B cell (primary cell): Measurements from ENCODE around the gene ZSCAN31. TPM values are rescaled to one million over a fixed set of nuclear protein-coding genes. Genes with fewer than 3 reads are reported as not detected.

Experiments
- ATAC-seq: fragments of 200-7000 bp; cut with Tn5 transposase; one replicate; pipeline ENCODE4 v1.10.0; 2021; ENCODE audit warnings: low read depth, mild to moderate bottlenecking, moderate number of reproducible peaks, moderate library complexity
- CTCF ChIA-PET: fragments of 350-600 bp; sonication (Branson Sonifier 250); formaldehyde crosslinking; loops from one replicate; lab custom pipeline; 2021; ENCODE audit warnings: antibody characterized with exemption, inconsistent platforms; lab: Charles Lee
- POLR2A ChIA-PET: fragments of 350-600 bp; sonication (Branson Sonifier 250); formaldehyde crosslinking; loops from one replicate; lab custom pipeline; 2021; ENCODE audit warnings: antibody characterized with exemption; lab: Charles Lee
- DNase-seq: peaks from one replicate; pipeline ENCODE4 v3.0.0; 2013
- H2AFZ ChIP-seq: 2 replicates; pipeline ENCODE4 v1.6.1; 2012; ENCODE audit warnings: mild to moderate bottlenecking, low read depth, low read length; ENCODE audit not compliant: insufficient read depth, poor library complexity, severe bottlenecking
- H3K27ac ChIP-seq, 2 donors: 1 replicate in 1 of 2; 2 replicates in 1 of 2; pipeline ENCODE4 v1.5.1; 2012 to 2013; ENCODE audit warnings: low read length in 2 of 2, mild to moderate bottlenecking in 2 of 2, moderate library complexity in 1 of 2
- H3K27me3 ChIP-seq, 4 experiments: fragments of 200-600 bp in 1 of 4; sonication (generic) in 1 of 4; replicated peaks in 1 of 4; 1 replicate in 2 of 4; 2 replicates in 2 of 4; pipeline versions ENCODE4 v1.6.1 to v1.7.0; 2013 to 2016; ENCODE audit warnings: low read length in 3 of 4, mild to moderate bottlenecking in 2 of 4, mixed read lengths in 1 of 4, moderate library complexity in 1 of 4; ENCODE audit not compliant: insufficient read depth in 4 of 4, control insufficient read depth in 3 of 4; ENCODE audit errors: control extremely low read depth in 1 of 4
- H3K36me3 ChIP-seq, 2 experiments: replicated peaks in 1 of 2; 1 replicate in 1 of 2; 2 replicates in 1 of 2; pipeline versions ENCODE4 v1.6.1 to v1.7.1; 2013; ENCODE audit warnings: low read length in 1 of 2; ENCODE audit not compliant: insufficient read depth in 2 of 2, control insufficient read depth in 1 of 2; ENCODE audit errors: control extremely low read depth in 1 of 2, extremely low read depth in 1 of 2
- H3K4me1 ChIP-seq, 2 donors: fragments of 200-600 bp in 1 of 2; sonication (generic) in 1 of 2; 1 replicate in 1 of 2; 2 replicates in 1 of 2; pipeline versions ENCODE4 v1.5.1 to v1.6.1; 2013 to 2017; ENCODE audit warnings: low read length in 2 of 2; ENCODE audit not compliant: control insufficient read depth in 2 of 2, insufficient read depth in 2 of 2
- H3K4me2 ChIP-seq: replicated peaks from 2 replicates; pipeline ENCODE3; 2012; ENCODE audit warnings: mild to moderate bottlenecking, low read depth, low read length; ENCODE audit not compliant: poor library complexity, severe bottlenecking
- H3K4me3 ChIP-seq, 5 experiments: fragments of 200-600 bp in 1 of 5; sonication (generic) in 1 of 5; 1 replicate in 3 of 5; 2 replicates in 2 of 5; pipeline versions ENCODE4 v1.5.1 to v1.7.0; 2011 to 2016; ENCODE audit warnings: low read length in 4 of 5, mild to moderate bottlenecking in 4 of 5, low read depth in 2 of 5, control low read depth in 1 of 5, moderate library complexity in 1 of 5; ENCODE audit not compliant: insufficient read depth in 1 of 5; ENCODE audit errors: control extremely low read depth in 1 of 5, extremely low read depth in 1 of 5
- H3K79me2 ChIP-seq: fragments of 200-600 bp; sonication (generic); one replicate; pipeline ENCODE4 v1.6.0; 2016; ENCODE audit warnings: low read length; ENCODE audit not compliant: control insufficient read depth, insufficient read depth
- H3K9ac ChIP-seq: fragments of 200-600 bp; sonication (generic); 2 replicates; pipeline ENCODE4 v1.6.1; 2017; ENCODE audit warnings: mild to moderate bottlenecking, low read length, moderate library complexity
- H3K9me3 ChIP-seq, 3 donors: one replicate each; pipeline versions ENCODE4 v1.6.1 to v1.7.1; 2013; ENCODE audit warnings: low read length in 2 of 3; ENCODE audit not compliant: control insufficient read depth in 2 of 3, insufficient read depth in 1 of 3; ENCODE audit errors: control extremely low read depth in 1 of 3
- H4K20me1 ChIP-seq: 2 replicates; pipeline ENCODE4 v1.6.0; 2012; ENCODE audit warnings: mild to moderate bottlenecking, low read length; ENCODE audit not compliant: insufficient read depth, control insufficient read depth, poor library complexity, severe bottlenecking
- H3K27ac Mint-ChIP-seq: one replicate; pipeline ENCODE4 v1.8.0; 2021; ENCODE audit warnings: mixed read lengths
- H3K27me3 Mint-ChIP-seq: one replicate; pipeline ENCODE4 v1.8.0; 2021; ENCODE audit warnings: mixed read lengths
- H3K4me1 Mint-ChIP-seq: one replicate; pipeline ENCODE4 v1.8.0; 2021; ENCODE audit warnings: mixed read lengths
- H3K4me3 Mint-ChIP-seq: one replicate; pipeline ENCODE4 v1.8.0; 2021; ENCODE audit warnings: mixed read lengths
- H3K9me3 Mint-ChIP-seq: one replicate; pipeline ENCODE4 v1.8.0; 2022; ENCODE audit warnings: mixed read lengths; ENCODE audit not compliant: insufficient read depth
- EZH2 ChIP-seq: IDR thresholded peaks from 2 replicates; pipeline ENCODE4 v1.6.1; 2012; ENCODE audit warnings: borderline replicate concordance, low read depth, mild to moderate bottlenecking, moderate library complexity, low read length; ENCODE audit not compliant: insufficient read depth, poor library complexity, severe bottlenecking
- WGBS: methylation state at CpG from one replicate; pipeline ENCODE4 v1.1.5; 2013; ENCODE audit warnings: missing lambda C conversion rate; ENCODE audit not compliant: insufficient coverage; 5-methylcytosine and 5-hydroxymethylcytosine counted together
- intact Hi-C: fragments of 100-400 bp; cut with micrococcal nuclease; formaldehyde crosslinking; loops from one replicate; pipeline ENCODE4 v1.10.0; 2022
- polyA plus RNA-seq: library from polyadenylated mRNA; depleted of rRNA; stranded (reverse); fragments of >200 nt; gene quantifications from 2 replicates; pipeline ENCODE4 v1.2.3, GENCODE V29; 2012
- total RNA-seq, 2 donors: library from RNA; stranded (reverse); fragments of 120-200 nt in 1 of 2; gene quantifications; 1 replicate in 1 of 2; 2 replicates in 1 of 2; pipeline versions ENCODE4 v1.2.3 to v1.2.4, GENCODE V29; 2013 to 2022
- TF ChIP-seq, protein P1 (sequence below): fragments of 200-600 bp; IDR thresholded peaks from one replicate; pipeline ENCODE4 v1.8.0; 2022; ENCODE audit warnings: antibody characterized with exemption, mild to moderate bottlenecking

Gene ZSCAN31
- total and polyA plus RNA-seq, 2 donors (not counting 1 experiment from before 2014, with no cell fraction given): 1.9 to 4.6 TPM

GRCh38 chr6:28345201-28345600 lies 9.3 kb upstream of the ZSCAN31 start:
- Histone ChIP-seq H3K27ac (no peak overlapping the region), H3K36me3 (no peaks in the 10 kb centered on the region), H3K4me3 (no peak overlapping the region), H3K79me2 (peaks cover 10% of the 10 kb centered on the region), H3K4me1 (peaks cover under 1 to 2% of the 10 kb centered on the region in 2 donors), H2AFZ (no peak overlapping the region), H3K27me3 (peaks cover 0 to 3% (median 1%) of the 10 kb centered on the region in 4 experiments), H3K9me3 (peaks cover 0 to 7% (median 0%) of the 10 kb centered on the region in 3 donors), H3K9ac (no peak overlapping the region), H3K4me2 (no peak overlapping the region), H4K20me1 (no peaks in the 10 kb centered on the region)
- WGBS: no CpG with 5 or more reads among the region's 1 CpG
- no peak for TF ChIP-seq EZH2
- TF ChIP-seq, protein P1, sequence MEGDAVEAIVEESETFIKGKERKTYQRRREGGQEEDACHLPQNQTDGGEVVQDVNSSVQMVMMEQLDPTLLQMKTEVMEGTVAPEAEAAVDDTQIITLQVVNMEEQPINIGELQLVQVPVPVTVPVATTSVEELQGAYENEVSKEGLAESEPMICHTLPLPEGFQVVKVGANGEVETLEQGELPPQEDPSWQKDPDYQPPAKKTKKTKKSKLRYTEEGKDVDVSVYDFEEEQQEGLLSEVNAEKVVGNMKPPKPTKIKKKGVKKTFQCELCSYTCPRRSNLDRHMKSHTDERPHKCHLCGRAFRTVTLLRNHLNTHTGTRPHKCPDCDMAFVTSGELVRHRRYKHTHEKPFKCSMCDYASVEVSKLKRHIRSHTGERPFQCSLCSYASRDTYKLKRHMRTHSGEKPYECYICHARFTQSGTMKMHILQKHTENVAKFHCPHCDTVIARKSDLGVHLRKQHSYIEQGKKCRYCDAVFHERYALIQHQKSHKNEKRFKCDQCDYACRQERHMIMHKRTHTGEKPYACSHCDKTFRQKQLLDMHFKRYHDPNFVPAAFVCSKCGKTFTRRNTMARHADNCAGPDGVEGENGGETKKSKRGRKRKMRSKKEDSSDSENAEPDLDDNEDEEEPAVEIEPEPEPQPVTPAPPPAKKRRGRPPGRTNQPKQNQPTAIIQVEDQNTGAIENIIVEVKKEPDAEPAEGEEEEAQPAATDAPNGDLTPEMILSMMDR: no peak
- ChIA-PET POLR2A (interaction anchor here (0.6 kb wide), 1 partner anchor 125 kb away, joined by 3 read pairs; no protein-coding TSS in a partner anchor), CTCF (interaction anchor here (0.7 to 1.1 kb wide), 2 partner anchors 204 to 384 kb away, joined by 3 read pairs; partner anchors contain the start of gene ZKSCAN8)
- H3K4me1 Mint-ChIP-seq: peaks cover 8% of the 10 kb centered on the region
- DNase-seq (no peak), ATAC-seq (no peak)
- peaks cover 21% of the 10 kb centered on the region for H3K27me3 Mint-ChIP-seq
- intact Hi-C loops: no loop called here
- no peak overlapping the region for H3K4me3 Mint-ChIP-seq
- no peak overlapping the region for H3K27ac Mint-ChIP-seq
- H3K9me3 Mint-ChIP-seq: peaks cover 2% of the 10 kb centered on the region

DNA sequence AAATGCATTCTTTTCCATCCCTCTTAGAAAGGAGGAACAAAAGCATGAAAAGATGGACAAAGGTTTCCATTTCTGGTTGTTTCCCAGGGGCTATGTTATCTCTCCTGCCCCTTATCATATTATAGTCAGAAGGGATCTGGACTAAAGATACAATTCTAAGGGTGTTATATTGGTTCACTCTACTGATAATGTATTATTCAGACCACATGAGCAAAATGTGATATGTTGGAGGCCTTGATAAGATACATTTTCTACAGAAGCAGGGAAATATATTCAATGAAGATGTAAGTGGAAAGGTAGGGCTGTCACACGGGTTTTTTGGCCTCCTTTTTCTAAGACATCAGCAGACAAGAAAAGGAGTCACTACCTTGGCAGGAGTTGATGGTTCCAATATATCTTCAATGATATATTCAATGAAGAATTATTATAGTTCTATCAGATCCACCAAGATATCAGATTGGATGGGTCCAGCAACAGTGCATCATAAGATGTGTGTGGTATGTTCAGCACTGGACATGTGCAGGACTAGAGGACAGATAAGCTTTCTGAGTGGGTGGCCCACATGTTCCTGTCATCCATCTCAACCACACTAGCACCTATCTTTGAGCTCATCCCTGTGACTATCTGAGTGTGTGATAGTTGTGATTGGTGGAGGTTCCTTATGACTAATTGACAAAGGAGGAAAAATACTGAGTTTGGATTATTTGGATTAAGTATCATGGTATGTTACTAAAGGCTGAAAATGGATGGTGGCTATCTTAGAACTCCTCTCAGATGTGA lies 8.1 kb upstream of the ZSCAN31 start:
- H3K9me3 Mint-ChIP-seq: peaks cover 7% of the 10 kb centered on the region
- H3K4me2 ChIP-seq: no peak overlapping the region
- ChIA-PET POLR2A (no interaction called here), CTCF (no interaction called here)
- no peak overlapping the region for H3K9ac ChIP-seq
- no peaks in the 10 kb centered on the region for H4K20me1 ChIP-seq
- DNase-seq: no peak
- intact Hi-C loops: no loop called here
- H3K4me1 ChIP-seq: no peaks in the 10 kb centered on the region
- H3K9me3 ChIP-seq: peaks cover 0 to 11% (median 0%) of the 10 kb centered on the region in 3 donors
- H3K36me3 ChIP-seq: no peaks in the 10 kb centered on the region
- no peak overlapping the region for H3K4me3 Mint-ChIP-seq
- no peaks in the 10 kb centered on the region for H3K4me1 Mint-ChIP-seq
- ATAC-seq: no peak
- H3K27ac Mint-ChIP-seq: no peak overlapping the region
- H3K27ac ChIP-seq: no peak overlapping the region
- no peaks in the 10 kb centered on the region for H3K79me2 ChIP-seq
- TF ChIP-seq, protein P1: no peak
- TF ChIP-seq EZH2: no peak
- peaks cover 21% of the 10 kb centered on the region for H3K27me3 Mint-ChIP-seq
- no CpG with 5 or more reads among the region's 1 CpG for WGBS
- no peak overlapping the region for H3K4me3 ChIP-seq
- H3K27me3 ChIP-seq: peaks cover 0 to 3% (median 1%) of the 10 kb centered on the region in 4 experiments
- H2AFZ ChIP-seq: no peak overlapping the region
